ENCODE results near the gene OR5K4.
"Not testable (repeated sequence)": the region's sequence is repeated elsewhere in the genome, so short reads cannot be mapped to it uniquely, and the experiment has no call there.

The OR5K4 gene

GRCh38 chr3:98371853-98372252, 18.2 kb downstream of the OR5K4 start:
- no peak for DNase-seq

- no peak for DNase-seq
Observed at GRCh38 chr3:98372445-98372844, 18.8 kb downstream of the OR5K4 start.

- no peak for DNase-seq
Observed at GRCh38 chr3:98376631-98377030, 23.0 kb downstream of the OR5K4 start.

GRCh38 chr3:98388147-98388546, 34.5 kb downstream of the OR5K4 start:
- DNase-seq, result no peak

GRCh38 chr3:98390366-98390765, 36.7 kb downstream of the OR5K4 start, which contains the start of gene OR5K3:
Gene OR5K3, plus strand, starts transcription at chr3:98390666. Its CDS starts 0 bp downstream, at chr3:98390666.
- DNase-seq, result no peak

- DNase-seq, result no peak
Observed at GRCh38 chr3:98395101-98395500, 41.4 kb downstream of the OR5K4 start.

- not testable (repeated sequence) for DNase-seq
Observed at GRCh38 chr3:98396482-98396881, 42.8 kb downstream of the OR5K4 start.

GRCh38 chr3:98398513-98398912, 44.9 kb downstream of the OR5K4 start:
- DNase-seq, result no peak

GRCh38 chr3:98402507-98402906, 48.9 kb downstream of the OR5K4 start:
- no peak for DNase-seq

GRCh38 chr3:98404010-98404409, 50.4 kb downstream of the OR5K4 start:
- no peak for DNase-seq
